ENCODE data around the gene DRD4. TPM values are rescaled to one million over a fixed set of nuclear protein-coding genes. Genes with fewer than 3 reads are reported as not detected.
A peak's percentile ranks its signal among the peaks of the same experiment; 100 is the strongest.

Gene DRD4
- total RNA-seq, 1 donor from 2014 or later, result 0.49 TPM

GRCh38 chr11:623999-624704 is 12.9 kb upstream of the DRD4 start:
- no peaks in the 10 kb centered on the region for H3K36me3 Mint-ChIP-seq (ENCODE audit: low read depth)
- no peak overlapping the region for H3K27ac Mint-ChIP-seq
- ATAC-seq (ENCODE audit: low read depth) (no peak), DNase-seq (peak; percentile 14)
- H3K27me3 Mint-ChIP-seq, result peaks cover 19% of the 10 kb centered on the region
- no peak for TF ChIP-seq CTCF (IDR thresholded peaks at IDR 0.05)
- H3K4me1 Mint-ChIP-seq, result peaks cover 10% of the 10 kb centered on the region
- CTCF ChIA-PET, result no interaction called here
- intact Hi-C loops (cut with micrococcal nuclease), result no loop called here
- no peaks in the 10 kb centered on the region for H3K9me3 Mint-ChIP-seq
- POLR2A ChIA-PET, result no interaction called here
- H3K4me3 Mint-ChIP-seq, result no peak overlapping the region

DNA sequence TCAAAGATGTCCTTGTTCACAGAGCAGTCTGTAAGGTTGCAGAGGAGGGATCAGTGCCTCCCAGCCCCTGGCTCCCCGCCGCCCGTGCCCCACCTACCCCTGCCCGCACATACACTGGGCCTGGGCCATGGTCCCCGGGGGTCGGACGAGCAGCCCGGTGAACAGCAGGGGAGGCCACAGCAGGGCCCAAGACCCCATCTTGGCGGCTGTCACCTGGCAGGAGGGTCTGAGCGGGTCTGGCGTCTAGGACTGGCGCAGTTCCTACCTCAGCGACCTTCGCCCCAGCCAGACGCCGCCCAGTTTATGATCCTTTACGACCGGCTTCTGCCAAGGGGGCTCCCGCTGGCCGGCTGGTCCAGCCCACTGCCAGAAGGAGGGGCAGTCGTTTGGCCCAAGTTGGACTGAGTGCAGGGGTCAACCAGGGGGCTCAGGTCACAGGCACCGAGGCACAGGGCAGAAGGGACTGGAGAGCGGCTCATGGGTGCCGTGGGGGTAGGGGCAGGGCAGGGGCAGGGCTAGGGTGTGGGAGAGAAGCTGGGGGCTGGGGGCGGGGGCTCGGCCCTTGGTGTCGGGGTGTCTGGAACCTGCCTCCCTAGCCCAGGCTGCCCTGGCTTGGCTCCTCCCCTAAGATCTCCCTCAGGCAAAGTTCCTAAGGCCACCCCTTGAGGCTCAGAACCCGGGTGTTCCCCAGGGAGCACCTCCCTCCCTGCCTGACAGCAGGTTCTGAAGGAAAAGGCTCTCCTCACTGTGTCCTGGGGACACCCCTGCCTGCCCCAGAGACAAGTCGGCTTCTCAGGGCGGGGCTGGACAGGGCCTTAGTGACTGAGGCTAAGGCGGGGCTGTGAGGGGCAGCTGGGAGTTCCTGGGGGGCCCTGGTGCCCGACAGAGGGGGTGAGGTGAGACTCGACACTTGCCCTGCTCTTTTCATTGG is 12.1 kb upstream of the DRD4 start, which contains the start of gene CDHR5:
TSS of gene CDHR5 (minus strand) at position 251 of the 931 bp plus-strand sequence. CDS start at position 198, 53 bp downstream.
- intact Hi-C loops (cut with micrococcal nuclease), result no loop called here
- DNase-seq, result no peak
- no peak for ATAC-seq (ENCODE audit: low read depth)
- Mint-ChIP-seq H3K27ac (no peak within 1 kb of the TSS), H3K4me1 (peaks cover 14% of the 10 kb centered on the region), H3K4me3 (no peak within 1 kb of the TSS), H3K36me3 (ENCODE audit: low read depth) (no peaks in the 10 kb centered on the region), H3K27me3 (peaks cover 22% of the 10 kb centered on the region), H3K9me3 (no peaks in the 10 kb centered on the region)
- ChIA-PET CTCF (no interaction called here), POLR2A (no interaction called here)
- TF ChIP-seq CTCF (IDR thresholded peaks at IDR 0.05), result no peak

- DNase-seq, result peak; percentile 14
- Mint-ChIP-seq H3K27ac (no peak overlapping the region), H3K4me3 (no peak overlapping the region), H3K36me3 (ENCODE audit: low read depth) (no peaks in the 10 kb centered on the region), H3K27me3 (peaks cover 25% of the 10 kb centered on the region), H3K9me3 (no peaks in the 10 kb centered on the region), H3K4me1 (peaks cover 14% of the 10 kb centered on the region)
- no peak for TF ChIP-seq CTCF (IDR thresholded peaks at IDR 0.05)
- ChIA-PET CTCF (no interaction called here), POLR2A (no interaction called here)
- intact Hi-C loops (cut with micrococcal nuclease), result no loop called here
- no peak for ATAC-seq (ENCODE audit: low read depth)
These were observed 11.3 kb upstream of the DRD4 start for GRCh38 chr11:625636-626268.

DNA sequence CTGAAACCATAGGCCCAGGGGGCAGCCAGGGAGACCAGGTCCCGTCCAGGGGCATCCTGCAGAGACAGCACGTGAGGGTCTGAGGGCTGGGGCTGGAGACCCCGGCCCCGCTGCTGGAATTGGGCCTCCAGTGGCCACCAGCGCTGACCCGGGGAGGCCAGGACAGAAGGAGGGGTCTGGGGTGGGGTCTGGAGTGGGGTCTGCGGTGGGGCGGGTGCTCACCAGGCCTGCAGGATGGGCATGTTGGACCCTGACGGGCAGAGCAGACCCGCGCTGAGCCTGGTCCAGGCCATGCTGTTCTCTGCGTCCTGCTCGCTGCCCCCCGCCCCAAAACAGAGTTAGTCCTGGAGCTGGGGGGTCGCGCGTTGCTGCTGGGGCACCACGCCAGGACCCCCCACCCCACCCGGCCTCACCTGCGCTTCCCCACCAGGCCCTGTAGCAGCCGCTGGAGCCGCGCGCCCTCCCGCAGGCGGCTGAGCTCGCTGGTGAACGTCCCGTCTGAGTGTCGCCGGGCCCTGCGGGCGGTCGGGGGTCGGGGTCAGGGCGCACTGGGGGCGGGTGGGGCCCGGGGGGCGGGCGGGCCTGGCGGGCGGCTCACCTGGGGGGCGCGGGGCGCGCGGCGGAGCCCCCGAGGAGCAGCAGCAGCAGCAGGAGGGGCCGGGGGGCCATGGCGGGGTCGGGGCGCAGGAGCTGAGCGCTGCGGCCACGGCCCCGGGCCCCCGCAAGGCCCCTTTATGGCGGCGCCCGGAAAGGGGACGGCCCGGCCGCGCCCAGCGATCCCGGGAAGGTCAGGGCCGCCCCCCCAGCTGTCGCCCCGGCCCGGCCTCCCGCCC is 10.4 kb upstream of the DRD4 start, which contains the start of gene SCT:
TSS of gene SCT (minus strand) at position 707 of the 833 bp plus-strand sequence. CDS start at position 669, 38 bp downstream.
- ChIA-PET POLR2A (interaction anchor here (0.6 kb wide), 1 partner anchor 27 kb away, joined by 6 read pairs; no protein-coding TSS in a partner anchor), CTCF (no interaction called here)
- no peak within 1 kb of the TSS for H3K27ac Mint-ChIP-seq
- ATAC-seq (ENCODE audit: low read depth) (no peak), DNase-seq (peak; percentile 14)
- no peak within 1 kb of the TSS for H3K4me3 Mint-ChIP-seq
- TF ChIP-seq CTCF (IDR thresholded peaks at IDR 0.05), result no peak
- H3K9me3 Mint-ChIP-seq, result no peaks in the 10 kb centered on the region
- H3K27me3 Mint-ChIP-seq, result peaks cover 25% of the 10 kb centered on the region
- intact Hi-C loops (cut with micrococcal nuclease), result no loop called here
- no peaks in the 10 kb centered on the region for H3K36me3 Mint-ChIP-seq (ENCODE audit: low read depth)
- H3K4me1 Mint-ChIP-seq, result peaks cover 14% of the 10 kb centered on the region
